Endodermal cell (in vitro differentiated cells): ENCODE data around the gene CHST11. TPM values are rescaled to one million over a fixed set of nuclear protein-coding genes. Genes with fewer than 3 reads are reported as not detected.
A peak's percentile ranks its signal among the peaks of the same experiment; 100 is the strongest.

ENCODE experiments used
- DNase-seq: peaks from one replicate; pipeline ENCODE4 v3.0.0-alpha.2; 2017
- H3K27ac ChIP-seq: 2 replicates; pipeline ENCODE4 v1.5.1; 2013; ENCODE audit warnings: mild to moderate bottlenecking, low read depth, low read length, moderate library complexity
- H3K27me3 ChIP-seq: 2 replicates; pipeline ENCODE4 v1.6.1; 2013; ENCODE audit warnings: mild to moderate bottlenecking, low read length, moderate library complexity; ENCODE audit not compliant: insufficient read depth, control insufficient read depth, poor library complexity, severe bottlenecking
- H3K36me3 ChIP-seq: 2 replicates; pipeline ENCODE4 v1.7.0; 2013; ENCODE audit warnings: mild to moderate bottlenecking, low read length, moderate library complexity; ENCODE audit not compliant: control insufficient read depth, insufficient read depth
- H3K4me1 ChIP-seq: one replicate; pipeline ENCODE4 v1.7.0; 2013; ENCODE audit warnings: low read length; ENCODE audit not compliant: control insufficient read depth, insufficient read depth
- H3K4me3 ChIP-seq: 2 replicates; pipeline ENCODE4 v1.5.1; 2013; ENCODE audit warnings: mild to moderate bottlenecking, low read length, moderate library complexity
- H3K9ac ChIP-seq: 2 replicates; pipeline ENCODE4 v1.6.1; 2013; ENCODE audit warnings: mild to moderate bottlenecking, low read length, moderate library complexity; ENCODE audit not compliant: poor library complexity, severe bottlenecking; ENCODE audit errors: extremely low read depth
- H3K9me3 ChIP-seq: 2 replicates; pipeline ENCODE4 v1.6.1; 2013; ENCODE audit warnings: mild to moderate bottlenecking, low read length, moderate library complexity; ENCODE audit not compliant: control insufficient read depth
- H3K27ac Mint-ChIP-seq: 2 replicates; pipeline ENCODE4 v1.8.0; 2020; ENCODE audit warnings: mixed read lengths
- H3K27me3 Mint-ChIP-seq: 2 replicates; pipeline ENCODE4 v1.8.0; 2021; ENCODE audit warnings: mild to moderate bottlenecking, mixed read lengths; ENCODE audit not compliant: insufficient read depth
- H3K36me3 Mint-ChIP-seq: 2 replicates; pipeline ENCODE4 v1.8.0; 2020; ENCODE audit warnings: low read depth, mixed read lengths
- H3K4me1 Mint-ChIP-seq: 2 replicates; pipeline ENCODE4 v1.8.0; 2020; ENCODE audit warnings: mixed read lengths
- H3K4me3 Mint-ChIP-seq: 2 replicates; pipeline ENCODE4 v1.8.0; 2020; ENCODE audit warnings: mild to moderate bottlenecking, moderate library complexity, mixed read lengths
- H3K9me3 Mint-ChIP-seq: 2 replicates; pipeline ENCODE4 v1.8.0; 2020; ENCODE audit warnings: mild to moderate bottlenecking, mixed read lengths
- CTCF ChIP-seq: fragments of 200-600 bp; sonication (generic); conservative IDR thresholded peaks from 2 replicates; pipeline ENCODE4 v1.5.0; 2021; ENCODE audit warnings: antibody characterized with exemption, mild to moderate bottlenecking
- WGBS, 2 experiments: methylation state at CpG; one replicate each; pipeline versions ENCODE4 v1.1.5 to v1.1.7; 2013; ENCODE audit warnings: missing lambda C conversion rate in 2 of 2, mixed read lengths in 1 of 2; ENCODE audit not compliant: insufficient coverage in 1 of 2, insufficient read length in 1 of 2; 5-methylcytosine and 5-hydroxymethylcytosine counted together
- total RNA-seq, 2 donors: library from RNA; stranded (reverse); fragmentation: NEBNext Ultra II Directional in 1 of 2; extraction: Animal tissue kit (Norgen Biotek cat#: 25700) in 1 of 2; gene quantifications; 2 replicates in 1 of 2; 3 replicates in 1 of 2; pipeline ENCODE4 v1.2.1, GENCODE V29; 2021

The CHST11 gene
- total RNA-seq, 2 donors from 2014 or later, result 30.7 to 36.2 TPM

GRCh38 chr12:104508752-104509446 is 52.2 kb downstream of the CHST11 start:
- peaks cover 8% of the 10 kb centered on the region for H3K36me3 Mint-ChIP-seq
- DNase-seq, result no peak
- H3K4me3 Mint-ChIP-seq, result no peak overlapping the region
- Histone ChIP-seq H3K27me3 (no peaks in the 10 kb centered on the region), H3K4me1 (peaks cover 17% of the 10 kb centered on the region), H3K27ac (no peak overlapping the region), H3K9me3 (no peaks in the 10 kb centered on the region), H3K36me3 (no peaks in the 10 kb centered on the region), H3K4me3 (no peak overlapping the region), H3K9ac (no peak overlapping the region)
- peaks cover 3% of the 10 kb centered on the region for H3K9me3 Mint-ChIP-seq
- WGBS, 2 experiments, result 88% methylated on average over 2 of the region's 2 CpGs; no CpG with 5 or more reads in 1 of the 2 experiments
- H3K4me1 Mint-ChIP-seq, result peaks cover 50% of the 10 kb centered on the region
- peaks cover 4% of the 10 kb centered on the region for H3K27me3 Mint-ChIP-seq
- H3K27ac Mint-ChIP-seq, result no peak overlapping the region
- no peak for TF ChIP-seq CTCF

- peaks cover 2% of the 10 kb centered on the region for H3K27me3 Mint-ChIP-seq
- Histone ChIP-seq H3K27ac (no peak overlapping the region), H3K36me3 (no peaks in the 10 kb centered on the region), H3K27me3 (no peaks in the 10 kb centered on the region), H3K9ac (no peak overlapping the region), H3K9me3 (no peaks in the 10 kb centered on the region), H3K4me3 (no peak overlapping the region), H3K4me1 (peaks cover 8% of the 10 kb centered on the region)
- H3K36me3 Mint-ChIP-seq, result peaks cover 8% of the 10 kb centered on the region
- TF ChIP-seq CTCF, result no peak
- DNase-seq, result no peak
- H3K9me3 Mint-ChIP-seq, result peaks cover 3% of the 10 kb centered on the region
- H3K4me1 Mint-ChIP-seq, result peaks cover 37% of the 10 kb centered on the region
- 88 to 93% methylated on average over 1 to 2 of the region's 2 CpGs for WGBS, 2 experiments
- H3K27ac Mint-ChIP-seq, result peak overlapping the region; percentile 72
- H3K4me3 Mint-ChIP-seq, result no peak overlapping the region
These were observed 53.6 kb downstream of the CHST11 start for GRCh38 chr12:104510145-104510872.

- H3K27me3 Mint-ChIP-seq, result peaks cover 2% of the 10 kb centered on the region
- 75 to 89% methylated on average over 2 of the region's 2 CpGs for WGBS, 2 experiments
- H3K4me1 Mint-ChIP-seq, result peaks cover 30% of the 10 kb centered on the region
- TF ChIP-seq CTCF, result no peak
- H3K36me3 Mint-ChIP-seq, result peaks cover 8% of the 10 kb centered on the region
- no peaks in the 10 kb centered on the region for H3K27me3 ChIP-seq
- H3K4me3 Mint-ChIP-seq, result no peak overlapping the region
- peaks cover 6% of the 10 kb centered on the region for H3K4me1 ChIP-seq
- H3K4me3 ChIP-seq, result no peak overlapping the region
- H3K27ac ChIP-seq, result no peak overlapping the region
- H3K9me3 ChIP-seq, result no peaks in the 10 kb centered on the region
- H3K9me3 Mint-ChIP-seq, result peaks cover 3% of the 10 kb centered on the region
- peak overlapping the region; percentile 72 for H3K27ac Mint-ChIP-seq
- H3K36me3 ChIP-seq, result no peaks in the 10 kb centered on the region
- no peak overlapping the region for H3K9ac ChIP-seq
- DNase-seq, result no peak
These were observed 54.2 kb downstream of the CHST11 start for GRCh38 chr12:104510873-104511440.
